HepG2 (cell line): ENCODE results near the gene LST1. TPM values are rescaled to one million over a fixed set of nuclear protein-coding genes. Genes with fewer than 3 reads are reported as not detected.

Experiments used
- ARHGAP35 ChIP-seq: sonication (generic); formaldehyde crosslinking; IDR thresholded peaks from 2 replicates; pipeline ENCODE4 v1.9.0; 2022; ENCODE audit warnings: mild to moderate bottlenecking, inconsistent platforms, moderate library complexity, missing genetic modification reagents, borderline replicate concordance
- ARID4A ChIP-seq: sonication (generic); formaldehyde crosslinking; IDR thresholded peaks from 2 replicates; pipeline ENCODE4 v1.5.0; 2020; ENCODE audit warnings: mild to moderate bottlenecking, missing genetic modification reagents, borderline replicate concordance
- ATF7 ChIP-seq, 2 experiments: fragments of 450-650 bp in 1 of 2; sonication (generic) in 1 of 2; formaldehyde crosslinking in 1 of 2; IDR thresholded peaks; 2 replicates each; pipeline versions ENCODE4 v1.4.0 to v1.6.1; 2016 to 2020; ENCODE audit warnings: antibody characterized with exemption in 1 of 2, mild to moderate bottlenecking in 1 of 2, missing genetic modification reagents in 1 of 2
- CREBL2 ChIP-seq: sonication (generic); formaldehyde crosslinking; IDR thresholded peaks from 2 replicates; pipeline ENCODE4 v1.8.1; 2023; ENCODE audit warnings: missing genetic modification reagents, mild to moderate bottlenecking, borderline replicate concordance
- ESRRA ChIP-seq: sonication (generic); formaldehyde crosslinking; IDR thresholded peaks from 2 replicates; pipeline ENCODE4 v1.5.1; 2020; ENCODE audit warnings: mild to moderate bottlenecking, low read depth, missing genetic modification reagents
- FOXO4 ChIP-seq: sonication (generic); formaldehyde crosslinking; conservative IDR thresholded peaks from 2 replicates; pipeline ENCODE4 v1.8.1; 2023; ENCODE audit warnings: missing genetic modification reagents
- GPN1 ChIP-seq: sonication (generic); formaldehyde crosslinking; IDR thresholded peaks from 2 replicates; pipeline ENCODE4 v1.5.1; 2020; ENCODE audit warnings: missing genetic modification reagents, borderline replicate concordance
- HMG20A ChIP-seq: IDR thresholded peaks from 2 replicates; pipeline ENCODE4 v1.6.1; 2016; ENCODE audit warnings: borderline replicate concordance
- HNRNPLL ChIP-seq: fragments of 200-400 bp; formaldehyde crosslinking; IDR thresholded peaks from 2 replicates; pipeline ENCODE4 v1.6.1; 2017; ENCODE audit warnings: mild to moderate bottlenecking, low read depth, low read length; ENCODE audit not compliant: poor library complexity, severe bottlenecking
- MED13 ChIP-seq: sonication (generic); formaldehyde crosslinking; IDR thresholded peaks from 2 replicates; pipeline ENCODE4 v1.5.0; 2020; ENCODE audit warnings: missing genetic modification reagents
- PHB2 ChIP-seq: fragments of 450-650 bp; IDR thresholded peaks from 2 replicates; pipeline ENCODE4 v1.6.1; 2018; ENCODE audit not compliant: partially characterized antibody
- TERF1 ChIP-seq: sonication (generic); formaldehyde crosslinking; IDR thresholded peaks from 2 replicates; pipeline ENCODE4 v1.8.0; 2022; ENCODE audit warnings: mild to moderate bottlenecking, missing genetic modification reagents, moderate library complexity
- TRIM24 ChIP-seq: sonication (generic); formaldehyde crosslinking; IDR thresholded peaks from 2 replicates; pipeline ENCODE4 v1.8.0; 2022; ENCODE audit warnings: mild to moderate bottlenecking, missing genetic modification reagents
- ZNF264 ChIP-seq: sonication (generic); formaldehyde crosslinking; IDR thresholded peaks from 2 replicates; pipeline ENCODE4 v1.4.0; 2020; ENCODE audit warnings: missing genetic modification reagents
- ZNF589 ChIP-seq: sonication (generic); formaldehyde crosslinking; conservative IDR thresholded peaks from 2 replicates; pipeline ENCODE4 v1.8.0; 2022; ENCODE audit warnings: mild to moderate bottlenecking, moderate library complexity, missing genetic modification reagents
- ZNF605 ChIP-seq: sonication (generic); formaldehyde crosslinking; IDR thresholded peaks from 2 replicates; pipeline ENCODE4 v1.8.0; 2022; ENCODE audit warnings: mild to moderate bottlenecking, missing genetic modification reagents
- polyA plus RNA-seq, 8 experiments: library from polyadenylated mRNA; depleted of rRNA in 3 of 8; stranded (reverse) in 7 of 8; unstranded in 1 of 8; fragments of >200 nt; fragmentation: Illumina TruSeq in 4 of 8; extraction: Trizol in 4 of 8; gene quantifications; 2 replicates each; pipeline versions ENCODE4 v1.2.1 to v1.2.3, GENCODE V29; 2011 to 2016; ENCODE audit warnings: low read depth in 4 of 8, missing spikeins in 1 of 8, mixed read lengths in 1 of 8; ENCODE audit not compliant: insufficient read depth in 1 of 8
- total RNA-seq, 5 experiments: library from RNA; depleted of rRNA; stranded (reverse); fragments of >200 nt; fragmentation: Illumina TruSeq; extraction: Trizol; gene quantifications; 2 replicates each; pipeline ENCODE4 v1.2.3, GENCODE V29; 2016; ENCODE audit warnings: low read depth in 1 of 5

Gene LST1
- total and polyA plus RNA-seq, 2 of the 13 experiments (the other 11 are each of a cell fraction or from before 2014, with no cell fraction given): not detected

GRCh38 chr6:31620586-31621319 is 34.7 kb downstream of the LST1 start, which contains the start of gene PRRC2A (continued):
- TF ChIP-seq TRIM24 (CRISPR knock-in tag) (no peak; the same call in 1 of the 2 replicates), PHB2 (no peak), ZNF605 (CRISPR knock-in tag) (peak; percentile 27; the same call in 1 of the 2 replicates), GPN1 (no peak), MED13 (CRISPR knock-in tag) (no peak), ESRRA (CRISPR knock-in tag) (peak; percentile 22; the same call in 1 of the 2 replicates), CREBL2 (CRISPR knock-in tag) (no peak; the same call in none of the 2 replicates), ZNF589 (no peak; the same call in 1 of the 2 replicates), HNRNPLL (no peak), TERF1 (CRISPR knock-in tag) (no peak), ARHGAP35 (CRISPR knock-in tag) (0 out of 2 replicates have a peak, but pooled peaks have one; percentile 9), HMG20A (CRISPR knock-in tag) (no peak), ARID4A (CRISPR knock-in tag) (peak; percentile 82; the same call in 1 of the 2 replicates), ATF7 (IDR thresholded peaks at IDR 0.05) (no peak), ATF7 (CRISPR knock-in tag; IDR thresholded peaks at IDR 0.05) (peak; percentile 25; the same call in 1 of the 2 replicates), ZNF264 (CRISPR knock-in tag) (0 out of 2 replicates have a peak, but pooled peaks have one; percentile 0), FOXO4 (CRISPR knock-in tag) (no peak)
